ENCODE measurements around the gene ADAM8.
"Not testable (repeated sequence)": the region's sequence is repeated elsewhere in the genome, so short reads cannot be mapped to it uniquely, and the experiment has no call there.

ADAM8 gene

DNA sequence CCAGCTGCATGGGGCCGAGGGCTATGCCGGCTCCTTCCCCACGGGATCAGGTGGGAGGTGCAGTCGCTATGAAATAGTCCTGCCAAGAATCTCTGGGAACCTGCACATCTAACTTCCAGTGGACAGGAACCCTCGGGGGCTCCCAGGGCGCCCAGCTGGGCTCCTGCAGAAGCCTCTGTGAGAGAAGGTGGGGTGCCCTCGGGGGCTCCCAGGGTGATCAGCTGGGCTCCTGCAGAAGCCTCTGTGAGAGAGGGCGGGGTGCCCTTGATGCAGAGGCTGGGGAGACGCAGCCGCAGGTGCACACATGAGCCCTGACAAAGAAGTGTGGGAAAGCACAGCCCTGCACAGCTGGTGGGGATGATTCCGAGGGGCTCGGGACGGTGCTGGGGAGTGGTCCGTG lies 33.1 kb downstream of the ADAM8 start:
- no peak for DNase-seq (ENCODE audit: low read depth in 1 of 2, low spot score in 1 of 2)
- TF ChIP-seq JUND (IDR thresholded peaks at IDR 0.05; ENCODE audit: low read depth), result no peak
- in situ Hi-C loops (cut with HindIII; ENCODE audit: low pct_unique_long_range_greater_than_20kb, low sequenced_read_pairs), result no loop called here

DNA sequence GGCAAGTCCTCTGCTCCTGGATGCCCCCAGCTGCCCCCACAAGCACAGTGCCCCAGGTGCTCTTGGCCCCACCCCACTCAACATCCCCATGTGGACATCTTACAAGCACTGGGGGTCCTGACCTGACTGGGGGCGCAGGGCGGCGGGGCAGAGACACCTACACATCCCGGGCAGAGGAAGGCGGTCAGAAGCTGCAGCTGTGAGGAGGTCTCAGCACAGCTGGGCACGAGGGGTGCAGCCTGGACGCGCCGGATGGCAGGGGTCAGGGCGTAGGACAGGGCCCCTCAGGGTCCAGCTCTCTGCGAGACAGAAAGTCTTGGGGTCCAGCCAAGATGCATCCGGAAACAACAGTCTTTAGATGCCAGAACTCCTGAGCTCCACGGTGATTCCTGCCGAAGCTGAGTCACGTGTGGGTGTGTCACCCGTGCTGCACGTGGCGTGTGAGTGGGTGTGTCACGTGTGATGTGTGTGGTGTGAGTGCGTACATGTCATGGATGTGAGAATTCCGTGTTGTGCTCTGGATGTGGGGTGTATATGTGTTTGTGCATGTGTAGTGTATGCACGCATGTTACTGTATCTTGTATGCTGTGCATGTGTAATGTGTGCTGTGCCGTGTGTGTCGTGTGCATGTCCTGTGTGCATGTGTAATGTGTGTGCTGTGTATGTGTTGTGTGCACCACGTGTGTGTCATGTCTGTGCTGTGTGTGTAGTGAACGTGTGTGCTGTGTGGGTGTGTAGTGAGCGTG lies 33.9 kb downstream of the ADAM8 start:
- in situ Hi-C loops (cut with HindIII; ENCODE audit: low pct_unique_long_range_greater_than_20kb, low sequenced_read_pairs), result no loop called here
- no peak for TF ChIP-seq JUND (IDR thresholded peaks at IDR 0.05; ENCODE audit: low read depth)
- DNase-seq (ENCODE audit: low read depth in 1 of 2, low spot score in 1 of 2), result no peak

DNA sequence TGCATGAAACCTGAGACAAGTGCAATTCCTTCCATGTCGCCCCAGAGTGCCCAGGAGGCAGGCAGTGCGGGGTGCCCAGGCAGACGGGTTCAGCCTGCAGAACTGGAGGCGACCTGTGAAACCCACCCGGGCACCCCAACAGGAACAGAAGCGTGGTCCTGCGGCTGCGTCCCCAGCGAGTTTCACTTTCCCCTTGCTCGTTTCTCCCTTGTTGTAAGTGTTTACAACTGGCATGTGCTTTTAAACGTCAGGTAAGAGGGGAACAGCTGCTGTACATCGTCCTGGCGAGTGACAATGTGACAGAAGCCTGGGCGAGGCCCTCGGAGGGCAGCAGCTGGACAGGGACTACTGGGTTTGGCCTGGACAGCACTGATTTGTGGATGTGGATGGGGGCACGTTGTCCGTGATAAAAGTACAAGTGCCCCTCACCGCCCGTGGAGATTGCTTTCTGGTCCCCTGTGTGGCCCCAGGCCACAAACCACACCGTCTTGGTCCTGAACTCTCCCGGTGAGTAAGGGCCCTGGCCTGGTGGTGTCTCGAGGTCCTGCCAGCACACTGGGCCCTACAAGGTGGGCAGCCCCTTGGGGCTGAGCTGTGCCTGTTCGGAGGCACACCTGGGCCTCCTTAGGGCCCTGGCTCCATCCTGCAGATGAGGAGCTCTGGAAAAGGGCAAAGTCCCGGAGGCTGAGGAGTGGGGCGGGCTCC lies 35.0 kb downstream of the ADAM8 start:
- no peak for TF ChIP-seq JUND (IDR thresholded peaks at IDR 0.05; ENCODE audit: low read depth)
- no peak for DNase-seq (ENCODE audit: low read depth in 1 of 2, low spot score in 1 of 2)
- in situ Hi-C loops (cut with HindIII; ENCODE audit: low pct_unique_long_range_greater_than_20kb, low sequenced_read_pairs), result no loop called here

DNA sequence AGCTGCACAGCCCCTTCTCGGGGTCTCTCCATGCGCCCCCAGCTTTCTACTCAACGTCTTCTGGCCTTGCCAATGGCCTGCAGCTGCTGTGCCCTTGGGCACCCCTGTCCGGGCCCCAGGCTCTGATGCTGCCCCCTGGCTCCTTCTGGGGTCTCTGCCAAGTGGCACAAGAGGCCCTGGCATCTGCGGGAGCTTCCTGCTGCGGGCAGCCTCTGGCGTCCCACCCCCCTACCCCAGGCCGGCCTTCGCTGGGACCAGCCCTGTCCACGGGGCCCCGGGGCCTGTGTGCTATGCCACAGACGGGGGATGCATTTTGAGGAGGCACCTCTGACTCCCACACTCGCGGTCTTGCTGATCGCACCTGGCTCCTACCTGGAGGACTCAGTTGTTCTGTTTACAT lies 36.7 kb downstream of the ADAM8 start:
- no peak for TF ChIP-seq JUND (IDR thresholded peaks at IDR 0.05; ENCODE audit: low read depth)
- in situ Hi-C loops (cut with HindIII; ENCODE audit: low pct_unique_long_range_greater_than_20kb, low sequenced_read_pairs), result no loop called here
- no peak for DNase-seq (ENCODE audit: low read depth in 1 of 2, low spot score in 1 of 2)

DNA sequence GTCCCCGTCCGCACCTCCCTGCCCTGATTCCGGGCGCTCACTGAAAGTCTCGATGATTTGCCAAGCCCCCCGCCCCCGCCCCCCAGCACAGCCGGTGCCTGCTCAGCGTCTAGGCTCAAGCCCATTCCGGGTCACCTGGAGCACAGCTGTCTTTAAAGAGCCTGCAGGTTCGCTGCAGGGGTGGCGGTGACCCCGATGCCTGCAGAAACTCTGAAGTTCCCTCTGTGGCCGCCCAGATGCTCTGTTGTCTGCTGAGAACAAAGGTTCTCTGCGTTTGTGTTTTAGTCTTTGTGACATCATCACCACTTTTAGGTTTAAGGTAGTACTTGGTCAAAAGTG lies 38.2 kb downstream of the ADAM8 start:
- DNase-seq (ENCODE audit: low read depth in 1 of 2, low spot score in 1 of 2), result no peak
- TF ChIP-seq JUND (IDR thresholded peaks at IDR 0.05; ENCODE audit: low read depth), result no peak
- in situ Hi-C loops (cut with HindIII; ENCODE audit: low pct_unique_long_range_greater_than_20kb, low sequenced_read_pairs), result no loop called here

DNA sequence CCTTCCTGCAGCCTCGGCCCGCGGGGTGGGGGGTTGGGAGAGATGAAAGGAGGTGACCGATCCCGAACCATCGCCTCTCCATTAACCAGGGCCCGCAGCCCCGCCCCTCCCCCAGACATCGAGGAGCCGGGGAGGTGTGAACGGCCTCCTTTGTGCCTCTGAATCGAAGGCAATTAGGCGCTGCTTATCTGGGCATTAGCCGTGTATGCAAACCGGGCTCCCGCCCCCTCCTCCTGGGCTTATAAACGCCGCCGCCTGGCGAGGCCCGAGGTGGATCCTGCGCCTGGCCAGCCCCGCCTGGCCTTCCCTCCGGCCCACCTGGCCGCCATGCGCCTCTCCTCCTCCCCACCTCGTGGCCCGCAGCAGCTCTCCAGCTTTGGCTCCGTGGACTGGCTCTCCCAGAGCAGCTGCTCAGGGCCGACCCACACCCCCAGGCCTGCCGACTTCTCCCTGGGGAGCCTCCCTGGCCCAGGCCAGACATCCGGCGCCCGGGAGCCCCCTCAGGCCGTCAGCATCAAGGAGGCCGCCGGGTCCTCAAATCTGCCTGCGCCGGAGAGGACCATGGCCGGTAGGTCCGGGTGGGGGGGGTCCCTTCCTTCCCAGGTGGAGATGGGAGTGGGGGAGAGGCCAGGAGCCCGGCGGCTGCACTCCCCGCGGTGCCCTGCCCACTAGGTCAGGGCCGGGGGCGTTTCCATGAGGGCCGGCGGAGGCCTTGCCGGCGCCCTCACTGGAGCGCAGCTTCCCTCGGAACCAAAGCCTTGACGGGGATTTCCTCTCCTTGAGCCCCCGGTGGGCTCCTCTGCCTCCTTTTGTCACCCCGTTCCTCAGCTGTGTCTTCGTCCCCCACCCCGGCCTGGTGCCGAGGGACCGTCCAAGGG lies 38.8 kb downstream of the ADAM8 start, which contains the start of gene VENTX:
Gene VENTX (plus strand): TSS at position 268 of the 878 bp plus-strand sequence. CDS start 60 bp downstream, at position 328.
- no peak for TF ChIP-seq JUND (IDR thresholded peaks at IDR 0.05; ENCODE audit: low read depth)
- in situ Hi-C loops (cut with HindIII; ENCODE audit: low pct_unique_long_range_greater_than_20kb, low sequenced_read_pairs), result no loop called here
- DNase-seq (ENCODE audit: low read depth in 1 of 2, low spot score in 1 of 2), result no peak

DNA sequence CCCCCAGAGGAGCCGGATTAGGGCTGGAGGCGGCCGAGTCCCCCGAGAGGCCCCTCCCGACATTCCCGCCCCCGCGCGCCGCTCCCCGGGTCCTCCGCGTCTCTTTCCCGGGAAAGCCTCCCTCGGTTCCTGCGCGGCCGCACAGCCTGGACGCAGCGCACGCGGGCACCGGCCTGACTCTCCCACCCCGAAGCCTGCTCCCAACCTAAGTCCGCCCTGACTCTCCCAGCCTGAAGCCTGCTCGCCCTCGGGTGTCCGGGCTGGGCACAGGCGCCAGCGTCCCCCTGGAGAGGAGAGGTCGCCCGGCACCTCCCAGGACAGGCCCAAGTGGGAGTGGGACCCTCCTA lies 39.5 kb downstream of the ADAM8 start:
- DNase-seq (ENCODE audit: low read depth in 1 of 2, low spot score in 1 of 2), result no peak
- TF ChIP-seq JUND (IDR thresholded peaks at IDR 0.05; ENCODE audit: low read depth), result no peak
- in situ Hi-C loops (cut with HindIII; ENCODE audit: low pct_unique_long_range_greater_than_20kb, low sequenced_read_pairs), result no loop called here

GRCh38 chr10:133236401-133237240 lies 40.0 kb downstream of the ADAM8 start:
- no peak for DNase-seq (ENCODE audit: low read depth in 1 of 2, low spot score in 1 of 2)
- in situ Hi-C loops (cut with HindIII; ENCODE audit: low pct_unique_long_range_greater_than_20kb, low sequenced_read_pairs), result no loop called here
- no peak for TF ChIP-seq JUND (IDR thresholded peaks at IDR 0.05; ENCODE audit: low read depth)

- TF ChIP-seq JUND (IDR thresholded peaks at IDR 0.05; ENCODE audit: low read depth), result no peak
- no peak for DNase-seq (ENCODE audit: low read depth in 1 of 2, low spot score in 1 of 2)
- in situ Hi-C loops (cut with HindIII; ENCODE audit: low pct_unique_long_range_greater_than_20kb, low sequenced_read_pairs), result no loop called here
Measured at GRCh38 chr10:133235932-133236331, 40.7 kb downstream of the ADAM8 start.

- TF ChIP-seq JUND (IDR thresholded peaks at IDR 0.05; ENCODE audit: low read depth), result no peak
- DNase-seq (ENCODE audit: low read depth in 1 of 2, low spot score in 1 of 2), result no peak
- in situ Hi-C loops (cut with HindIII; ENCODE audit: low pct_unique_long_range_greater_than_20kb, low sequenced_read_pairs), result no loop called here
Measured at GRCh38 chr10:133235265-133235855, 41.3 kb downstream of the ADAM8 start.

DNA sequence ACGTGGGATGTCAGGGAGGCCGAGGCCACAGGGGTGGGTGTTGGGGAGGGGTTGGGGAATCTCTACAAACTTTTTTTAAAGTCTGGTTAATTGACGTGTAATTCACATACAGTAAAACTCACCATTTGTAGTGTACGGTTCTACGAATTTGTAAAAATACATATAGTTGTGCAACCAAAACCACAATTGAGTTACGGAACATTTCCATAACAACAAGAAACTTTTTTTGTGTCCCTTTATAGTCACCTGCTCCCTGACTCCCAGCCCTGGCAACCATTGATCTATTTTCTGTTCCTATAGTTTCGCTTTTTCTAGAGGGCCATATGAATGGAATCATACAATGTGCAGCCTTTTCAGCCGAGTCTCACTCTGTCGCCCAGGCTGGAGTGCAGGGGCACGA lies 41.9 kb downstream of the ADAM8 start:
- DNase-seq (ENCODE audit: low read depth in 1 of 2, low spot score in 1 of 2); in situ Hi-C loops (cut with HindIII; ENCODE audit: low pct_unique_long_range_greater_than_20kb, low sequenced_read_pairs): not testable (repeated sequence)
